GM13976 (cell line): Measurements from ENCODE around the gene CDADC1.

Source experiments
- DNase-seq: peaks from one replicate; pipeline ENCODE4 v3.0.0; 2012; ENCODE audit warnings: low spot score
- in situ Hi-C: fragments of 300-500 bp; cut with MboI; formaldehyde crosslinking; loops from one replicate; pipeline ENCODE4 v1.12.0; 2022; ENCODE audit warnings: low sequenced_read_pairs, mixed read lengths, inconsistent platforms; ENCODE audit not compliant: unreplicated experiment
- TF ChIP-seq, protein P1 (sequence below): IDR thresholded peaks from 2 replicates; pipeline ENCODE4 v1.5.1; 2012; ENCODE audit warnings: borderline replicate concordance, mild to moderate bottlenecking; ENCODE audit not compliant: insufficient read depth; ENCODE audit errors: extremely low read depth, missing control alignments, control extremely low read depth

CDADC1 gene

DNA sequence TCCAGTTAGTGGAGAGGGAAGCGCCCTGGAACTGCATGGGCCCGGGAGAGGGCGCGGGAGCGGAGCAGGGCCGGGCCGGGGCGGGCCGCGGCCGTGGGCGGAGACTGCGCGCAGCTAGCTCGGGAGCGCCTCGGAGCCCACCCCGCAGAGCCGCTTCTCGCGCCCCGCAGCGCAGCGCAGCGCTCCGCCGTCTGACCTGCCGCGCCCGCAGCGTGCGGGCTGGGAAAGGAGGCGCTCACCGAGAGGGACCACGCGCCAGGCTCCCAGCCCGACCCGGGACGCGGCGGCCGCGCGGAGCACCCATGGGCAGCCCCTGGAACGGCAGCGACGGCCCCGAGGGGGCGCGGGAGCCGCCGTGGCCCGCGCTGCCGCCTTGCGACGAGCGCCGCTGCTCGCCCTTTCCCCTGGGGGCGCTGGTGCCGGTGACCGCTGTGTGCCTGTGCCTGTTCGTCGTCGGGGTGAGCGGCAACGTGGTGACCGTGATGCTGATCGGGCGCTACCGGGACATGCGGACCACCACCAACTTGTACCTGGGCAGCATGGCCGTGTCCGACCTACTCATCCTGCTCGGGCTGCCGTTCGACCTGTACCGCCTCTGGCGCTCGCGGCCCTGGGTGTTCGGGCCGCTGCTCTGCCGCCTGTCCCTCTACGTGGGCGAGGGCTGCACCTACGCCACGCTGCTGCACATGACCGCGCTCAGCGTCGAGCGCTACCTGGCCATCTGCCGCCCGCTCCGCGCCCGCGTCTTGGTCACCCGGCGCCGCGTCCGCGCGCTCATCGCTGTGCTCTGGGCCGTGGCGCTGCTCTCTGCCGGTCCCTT, 27.5 kb upstream of the CDADC1 start, which contains the start of gene MLNR:
Gene MLNR, plus strand, starts transcription at position 303 of the 820 bp plus-strand sequence. Its CDS starts 0 bp downstream, at position 303.
- peak; percentile 67 for DNase-seq
- TF ChIP-seq, protein P1, sequence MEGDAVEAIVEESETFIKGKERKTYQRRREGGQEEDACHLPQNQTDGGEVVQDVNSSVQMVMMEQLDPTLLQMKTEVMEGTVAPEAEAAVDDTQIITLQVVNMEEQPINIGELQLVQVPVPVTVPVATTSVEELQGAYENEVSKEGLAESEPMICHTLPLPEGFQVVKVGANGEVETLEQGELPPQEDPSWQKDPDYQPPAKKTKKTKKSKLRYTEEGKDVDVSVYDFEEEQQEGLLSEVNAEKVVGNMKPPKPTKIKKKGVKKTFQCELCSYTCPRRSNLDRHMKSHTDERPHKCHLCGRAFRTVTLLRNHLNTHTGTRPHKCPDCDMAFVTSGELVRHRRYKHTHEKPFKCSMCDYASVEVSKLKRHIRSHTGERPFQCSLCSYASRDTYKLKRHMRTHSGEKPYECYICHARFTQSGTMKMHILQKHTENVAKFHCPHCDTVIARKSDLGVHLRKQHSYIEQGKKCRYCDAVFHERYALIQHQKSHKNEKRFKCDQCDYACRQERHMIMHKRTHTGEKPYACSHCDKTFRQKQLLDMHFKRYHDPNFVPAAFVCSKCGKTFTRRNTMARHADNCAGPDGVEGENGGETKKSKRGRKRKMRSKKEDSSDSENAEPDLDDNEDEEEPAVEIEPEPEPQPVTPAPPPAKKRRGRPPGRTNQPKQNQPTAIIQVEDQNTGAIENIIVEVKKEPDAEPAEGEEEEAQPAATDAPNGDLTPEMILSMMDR = no peak
- in situ Hi-C loops = no loop called here

DNA sequence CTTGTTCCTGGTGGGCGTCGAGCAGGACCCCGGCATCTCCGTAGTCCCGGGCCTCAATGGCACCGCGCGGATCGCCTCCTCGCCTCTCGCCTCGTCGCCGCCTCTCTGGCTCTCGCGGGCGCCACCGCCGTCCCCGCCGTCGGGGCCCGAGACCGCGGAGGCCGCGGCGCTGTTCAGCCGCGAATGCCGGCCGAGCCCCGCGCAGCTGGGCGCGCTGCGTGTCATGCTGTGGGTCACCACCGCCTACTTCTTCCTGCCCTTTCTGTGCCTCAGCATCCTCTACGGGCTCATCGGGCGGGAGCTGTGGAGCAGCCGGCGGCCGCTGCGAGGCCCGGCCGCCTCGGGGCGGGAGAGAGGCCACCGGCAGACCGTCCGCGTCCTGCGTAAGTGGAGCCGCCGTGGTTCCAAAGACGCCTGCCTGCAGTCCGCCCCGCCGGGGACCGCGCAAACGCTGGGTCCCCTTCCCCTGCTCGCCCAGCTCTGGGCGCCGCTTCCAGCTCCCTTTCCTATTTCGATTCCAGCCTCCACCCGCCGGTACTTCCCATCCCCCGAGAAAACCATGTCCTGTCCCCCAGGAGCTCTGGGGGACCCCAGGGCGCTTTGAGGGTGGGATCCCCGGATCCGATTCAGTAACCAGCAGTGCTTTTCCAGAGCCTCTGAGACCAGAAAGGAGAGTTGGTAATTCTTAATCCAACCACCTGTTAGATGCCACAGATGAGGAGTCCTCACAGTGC, 26.7 kb upstream of the CDADC1 start:
- TF ChIP-seq, protein P1 = no peak
- in situ Hi-C loops = no loop called here
- DNase-seq = peak; percentile 52

DNA sequence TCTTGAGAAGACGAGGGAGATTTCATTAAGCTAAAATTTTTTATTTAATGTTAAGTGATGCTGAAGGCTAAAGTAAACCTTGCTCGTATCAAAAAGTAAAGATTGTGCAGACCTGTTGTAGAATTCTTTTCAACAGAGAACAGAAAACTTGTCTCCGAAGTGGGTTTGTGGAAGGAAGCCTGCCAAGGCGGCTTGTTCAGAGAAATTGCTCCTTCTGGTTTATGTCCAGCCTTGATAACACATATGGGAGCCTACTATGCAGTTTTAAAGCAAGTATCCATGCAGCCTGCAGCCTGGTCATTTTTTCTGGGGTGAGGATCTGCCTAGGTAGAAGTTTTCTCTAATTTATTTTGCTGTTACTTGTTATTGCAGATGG, 26.1 kb upstream of the CDADC1 start:
- TF ChIP-seq, protein P1 = no peak
- in situ Hi-C loops = no loop called here
- DNase-seq = no peak

DNA sequence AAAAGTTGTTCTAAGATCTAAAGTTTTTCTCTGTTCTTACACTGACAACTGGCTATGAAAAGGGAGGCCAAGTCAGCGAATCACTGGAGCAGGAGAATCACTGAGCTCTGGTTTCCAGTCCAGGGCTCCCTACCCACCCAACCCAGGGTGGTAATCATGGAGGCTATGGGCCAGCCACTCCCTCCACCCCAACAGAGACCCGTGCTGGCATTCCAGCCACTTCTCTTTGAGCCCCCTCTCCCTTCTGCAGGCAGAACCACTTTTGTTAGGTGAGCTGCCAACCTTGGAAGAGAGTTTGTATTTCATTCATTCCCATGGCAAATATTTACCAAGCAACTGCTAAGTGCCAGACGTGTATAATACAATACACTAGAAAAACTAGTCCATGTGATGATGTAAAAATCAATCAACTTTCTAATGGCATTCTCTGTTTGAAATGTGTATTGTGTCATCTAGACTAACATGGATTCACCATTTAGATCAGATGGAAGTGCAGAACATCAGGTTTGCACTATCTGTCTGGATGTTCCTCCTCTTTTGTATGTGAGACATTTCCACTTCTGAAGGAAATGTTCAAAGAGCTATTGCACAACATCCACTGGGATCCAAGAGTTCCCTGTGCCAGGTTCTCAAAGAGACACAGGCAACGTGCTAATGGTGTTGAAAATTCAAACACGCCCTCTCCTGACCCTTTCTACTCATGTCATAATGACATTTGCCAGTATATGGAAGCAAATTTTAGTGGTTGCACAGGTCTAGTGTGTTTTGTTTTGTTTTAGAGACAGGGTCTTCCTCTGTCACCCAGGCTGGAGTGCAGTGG, 22.3 kb upstream of the CDADC1 start:
- TF ChIP-seq, protein P1 = no peak
- in situ Hi-C loops = no loop called here
- no peak for DNase-seq

DNA sequence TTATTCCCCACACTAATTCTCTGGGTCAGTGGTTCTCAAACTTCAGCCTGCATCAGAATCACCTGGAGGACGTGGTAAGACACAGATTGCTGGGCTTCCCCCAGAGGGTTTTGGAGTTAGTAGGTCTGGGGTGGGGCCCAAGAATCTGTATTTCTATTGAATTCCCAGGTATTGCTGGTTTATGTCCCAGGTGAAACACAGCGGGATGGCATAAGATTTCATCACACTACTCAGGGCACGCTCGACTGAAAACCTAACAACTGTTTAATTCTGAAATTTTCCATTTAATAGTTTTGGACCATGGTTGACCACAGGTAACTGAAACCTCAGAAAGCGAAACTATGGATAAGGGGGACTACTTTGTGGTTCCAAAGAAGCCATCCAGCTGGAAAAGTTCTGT, 21.1 kb upstream of the CDADC1 start:
- DNase-seq = no peak
- TF ChIP-seq, protein P1 = no peak
- in situ Hi-C loops = no loop called here

DNA sequence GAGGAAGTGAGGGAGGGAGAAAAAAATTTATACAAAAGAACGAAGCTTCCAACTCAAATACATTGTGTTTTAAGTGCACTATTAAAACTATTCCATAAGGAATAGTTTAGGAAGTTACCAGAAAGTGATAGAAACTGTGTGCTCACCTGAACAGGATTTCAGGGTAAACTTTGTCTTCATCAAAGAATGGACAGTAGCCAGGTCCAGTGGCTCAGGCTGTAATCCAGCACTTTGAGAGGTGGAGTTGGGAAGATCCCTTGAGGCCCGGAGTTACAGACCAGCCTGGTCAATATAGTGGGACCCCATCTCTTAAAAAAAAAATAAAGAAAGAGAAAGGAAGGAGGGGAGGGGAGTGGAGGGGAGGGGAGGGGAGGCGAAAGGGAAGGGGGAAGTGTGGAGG, 13.0 kb upstream of the CDADC1 start:
- DNase-seq = no peak
- in situ Hi-C loops = no loop called here
- TF ChIP-seq, protein P1 = no peak
